Esophagus squamous epithelium (tissue), 5 donors: Measurements from ENCODE around the gene PRAMEF9. TPM values are rescaled to one million over a fixed set of nuclear protein-coding genes. Genes with fewer than 3 reads are reported as not detected.
"Not testable (repeated sequence)": the region's sequence is repeated elsewhere in the genome, so short reads cannot be mapped to it uniquely, and the experiment has no call there.

Source experiments
- DNase-seq: peaks from one replicate; lab custom pipeline; 2025; lab: John Stamatoyannopoulos, UW
- H3K27ac ChIP-seq, 4 donors: fragments of 200-600 bp; sonication (generic); one replicate each; pipeline ENCODE4 v1.5.1; 2016 to 2019; ENCODE audit warnings: mild to moderate bottlenecking in 1 of 4
- H3K27me3 ChIP-seq, 4 donors: fragments of 200-600 bp; sonication (generic); 1 replicate in 3 of 4; 2 replicates in 1 of 4; pipeline versions ENCODE4 v1.5.1 to v1.6.0; 2017 to 2021; ENCODE audit warnings: antibody characterized with exemption in 1 of 4
- H3K36me3 ChIP-seq, 3 donors: fragments of 200-600 bp; sonication (generic); one replicate each; pipeline ENCODE4 v1.5.1; 2016 to 2019
- H3K4me1 ChIP-seq, 3 donors: fragments of 200-600 bp; sonication (generic); one replicate each; pipeline ENCODE4 v1.5.1; 2017 to 2019
- H3K4me3 ChIP-seq, 4 donors: fragments of 200-600 bp; sonication (generic); 1 replicate in 3 of 4; 2 replicates in 1 of 4; pipeline ENCODE4 v1.5.1; 2016 to 2019; ENCODE audit warnings: mild to moderate bottlenecking in 2 of 4, moderate library complexity in 1 of 4
- H3K9me3 ChIP-seq, 3 donors: fragments of 200-600 bp; sonication (generic); one replicate each; pipeline ENCODE4 v1.5.1; 2016 to 2019
- CTCF ChIP-seq, 6 experiments: fragments of 450-650 bp in 4 of 6; fragments of 200-600 bp in 2 of 6; sonication (generic) in 2 of 6; IDR thresholded peaks; one replicate each; pipeline ENCODE4 v1.5.1; 2016 to 2019; ENCODE audit warnings: antibody characterized with exemption in 6 of 6, mild to moderate bottlenecking in 4 of 6, moderate library complexity in 4 of 6
- POLR2A ChIP-seq, 4 donors: fragments of 450-650 bp; IDR thresholded peaks; one replicate each; pipeline ENCODE4 v1.6.1; 2017; ENCODE audit warnings: antibody characterized with exemption in 4 of 4, mild to moderate bottlenecking in 4 of 4, moderate library complexity in 3 of 4
- WGBS, 2 donors: methylation state at CpG; one replicate each; pipeline ENCODE4 v1.1.5; 2018; 5-methylcytosine and 5-hydroxymethylcytosine counted together
- intact Hi-C: fragments of 100-400 bp; cut with DNase I; formaldehyde crosslinking; loops from one replicate; pipeline ENCODE4 v1.15.0; 2022
- total RNA-seq, 4 donors: library from RNA; depleted of rRNA; stranded (reverse); fragments of >200 nt; gene quantifications; one replicate each; pipeline ENCODE4 v1.1.0, GENCODE V29; 2016
- donor health status: DM: yes; HTN: yes; CAD: no.

PRAMEF9 gene
- not detected for total RNA-seq

- H3K4me1 ChIP-seq, H3K27ac ChIP-seq, H3K9me3 ChIP-seq, H3K27me3 ChIP-seq, H3K4me3 ChIP-seq, DNase-seq, H3K36me3 ChIP-seq, intact Hi-C loops: not testable (repeated sequence)
- WGBS, 2 donors: 57 to 58% methylated on average over 1 to 2 of the region's 2 CpGs
These were observed at the start of gene PRAMEF9 for GRCh38 chr1:13171548-13171947. PRAMEF9 (plus strand) TSS chr1:13171848; CDS start chr1:13175281, 3,433 bp downstream.

- H3K4me1 ChIP-seq, H3K27ac ChIP-seq, intact Hi-C loops, DNase-seq, H3K27me3 ChIP-seq, H3K9me3 ChIP-seq, H3K4me3 ChIP-seq, H3K36me3 ChIP-seq: not testable (repeated sequence)
- WGBS, 2 donors: no CpG with 5 or more reads among the region's 5 CpGs
These were observed 15.7 kb upstream of the PRAMEF9 start, which contains the start of gene PRAMEF26 for GRCh38 chr1:13155909-13156308. PRAMEF26 (minus strand) TSS chr1:13156009; CDS start chr1:13153095, 2,914 bp downstream.

- DNase-seq, H3K4me3 ChIP-seq, intact Hi-C loops, H3K4me1 ChIP-seq, H3K9me3 ChIP-seq, H3K36me3 ChIP-seq, H3K27me3 ChIP-seq, H3K27ac ChIP-seq: not testable (repeated sequence)
- no CpG with 5 or more reads among the region's 8 CpGs for WGBS, 2 donors
These were observed 6.1 kb upstream of the PRAMEF9 start, which contains the start of gene HNRNPCL4 for GRCh38 chr1:13165531-13165930. HNRNPCL4 (minus strand) TSS chr1:13165631; CDS start chr1:13165467, 164 bp downstream.

- DNase-seq, H3K36me3 ChIP-seq, H3K4me1 ChIP-seq, H3K27ac ChIP-seq, H3K27me3 ChIP-seq, intact Hi-C loops, H3K4me3 ChIP-seq, H3K9me3 ChIP-seq: not testable (repeated sequence)
- WGBS, 2 donors: no CpG with 5 or more reads among the region's 5 CpGs
These were observed 29.7 kb downstream of the PRAMEF9 start, which contains the start of gene PRAMEF13 for GRCh38 chr1:13201309-13201708. PRAMEF13 (minus strand) TSS chr1:13201409; CDS start chr1:13199589, 1,820 bp downstream.

GRCh38 chr1:13208712-13209111, 37.1 kb downstream of the PRAMEF9 start:
- DNase-seq, H3K9me3 ChIP-seq, H3K27ac ChIP-seq, H3K4me1 ChIP-seq, intact Hi-C loops, H3K36me3 ChIP-seq, H3K4me3 ChIP-seq, H3K27me3 ChIP-seq: not testable (repeated sequence)
- no CpG with 5 or more reads among the region's 9 CpGs for WGBS, 2 donors

GRCh38 chr1:13216619-13217018, 45.0 kb downstream of the PRAMEF9 start:
- H3K27me3 ChIP-seq, H3K4me1 ChIP-seq, H3K4me3 ChIP-seq, intact Hi-C loops, H3K27ac ChIP-seq, H3K9me3 ChIP-seq, DNase-seq, H3K36me3 ChIP-seq: not testable (repeated sequence)
- WGBS, 2 donors: no CpG with 5 or more reads among the region's 7 CpGs

- DNase-seq, H3K4me3 ChIP-seq, H3K4me1 ChIP-seq, H3K9me3 ChIP-seq, H3K36me3 ChIP-seq, H3K27me3 ChIP-seq, intact Hi-C loops, H3K27ac ChIP-seq: not testable (repeated sequence)
- no CpG with 5 or more reads among the region's 3 CpGs for WGBS, 2 donors
These were observed 47.6 kb downstream of the PRAMEF9 start for GRCh38 chr1:13219203-13219602.

GRCh38 chr1:13222788-13223187, 51.1 kb downstream of the PRAMEF9 start:
- WGBS, 2 donors: no CpG with 5 or more reads among the region's 4 CpGs
- DNase-seq, H3K4me1 ChIP-seq, intact Hi-C loops, H3K4me3 ChIP-seq, H3K36me3 ChIP-seq, H3K27ac ChIP-seq, H3K9me3 ChIP-seq: not testable (repeated sequence)
- H3K27me3 ChIP-seq: peaks cover 0 to 11% (median 0%) of the 10 kb centered on the region in 4 donors

- H3K9me3 ChIP-seq: no peaks in the 10 kb centered on the region
- H3K27ac ChIP-seq: no peak overlapping the region
- H3K36me3 ChIP-seq: no peaks in the 10 kb centered on the region
- no peak overlapping the region for H3K4me3 ChIP-seq
- H3K4me1 ChIP-seq: no peaks in the 10 kb centered on the region
- H3K27me3 ChIP-seq: peaks cover 0 to 11% (median 0%) of the 10 kb centered on the region in 4 donors
- intact Hi-C loops: no loop called here
- no peak for DNase-seq
- 62 to 85% methylated on average over 4 to 5 of the region's 5 CpGs for WGBS, 2 donors
- no peak for TF ChIP-seq POLR2A (IDR thresholded peaks at IDR 0.05)
- TF ChIP-seq CTCF (IDR thresholded peaks at IDR 0.05): no peak
These were observed 52.9 kb downstream of the PRAMEF9 start for GRCh38 chr1:13224480-13225060.

- H3K4me3 ChIP-seq, H3K4me1 ChIP-seq, H3K9me3 ChIP-seq, H3K27ac ChIP-seq, intact Hi-C loops, DNase-seq, H3K36me3 ChIP-seq: not testable (repeated sequence)
- 48 to 66% methylated on average over 4 to 5 of the region's 9 CpGs for WGBS, 2 donors
- peaks cover 0 to 14% (median 0%) of the 10 kb centered on the region in 4 donors for H3K27me3 ChIP-seq
These were observed 54.1 kb downstream of the PRAMEF9 start, which contains the start of gene PRAMEF18 for GRCh38 chr1:13225675-13226204. PRAMEF18 (minus strand) TSS chr1:13226154; CDS start chr1:13226106, 48 bp downstream.

- H3K27ac ChIP-seq, intact Hi-C loops, H3K4me1 ChIP-seq, H3K36me3 ChIP-seq, DNase-seq, H3K9me3 ChIP-seq, H3K4me3 ChIP-seq: not testable (repeated sequence)
- peaks cover 0 to 28% (median 0%) of the 10 kb centered on the region in 4 donors for H3K27me3 ChIP-seq
- 76 to 79% methylated on average over 8 of the region's 8 CpGs for WGBS, 2 donors
These were observed 55.8 kb downstream of the PRAMEF9 start for GRCh38 chr1:13227271-13228055.
